ENCODE results near the gene CDKN2A. TPM values are rescaled to one million over a fixed set of nuclear protein-coding genes. Genes with fewer than 3 reads are reported as not detected.
A peak's percentile ranks its signal among the peaks of the same experiment; 100 is the strongest.
"Not testable (repeated sequence)": the region's sequence is repeated elsewhere in the genome, so short reads cannot be mapped to it uniquely, and the experiment has no call there.

Gene CDKN2A
- total RNA-seq, 5 donors from 2014 or later (not counting 1 experiment from before 2014, with no cell fraction given) = 3.6 to 9.3 (median 4.6) TPM

DNA sequence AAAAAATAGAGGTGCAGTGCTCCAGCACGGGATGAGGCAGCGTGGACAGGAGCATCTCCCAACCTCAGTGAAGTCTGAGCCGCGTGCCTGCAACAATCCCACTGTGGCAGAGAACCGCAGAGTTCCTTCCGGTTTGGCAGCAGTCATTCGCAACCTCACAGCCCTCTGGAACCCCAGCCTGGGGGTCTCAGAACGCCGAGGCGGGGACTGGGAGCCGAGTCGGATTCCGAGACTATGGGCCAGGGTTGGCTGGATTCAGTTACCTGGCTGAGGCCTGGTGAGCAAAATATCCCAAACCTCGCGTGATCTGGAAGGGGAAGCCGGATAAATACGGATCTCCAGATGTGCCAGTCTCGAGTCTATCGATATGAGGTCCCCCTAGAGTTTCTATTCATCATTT lies 27.0 kb downstream of the CDKN2A start:
- H3K4me1 Mint-ChIP-seq = peaks cover 17 to 42% (median 33%) of the 10 kb centered on the region in 3 donors
- ATAC-seq (replicated peaks in 1 of 4) = no peak
- H3K27me3 Mint-ChIP-seq = peaks cover 92 to 93% of the 10 kb centered on the region in 2 donors
- peaks cover 11% of the 10 kb centered on the region for H3K36me3 Mint-ChIP-seq
- WGBS (ENCODE audit: insufficient coverage) = 15% methylated on average over 14 of the region's 19 CpGs
- H3K9me3 Mint-ChIP-seq = peaks cover 5 to 21% (median 15%) of the 10 kb centered on the region in 3 donors
- no peak overlapping the region for H3K4me3 Mint-ChIP-seq
- DNase-seq = no peak
- Histone ChIP-seq H3K36me3 (ENCODE audit: control insufficient read depth in 2 of 2, extremely low read depth in 1 of 2, insufficient read depth in 1 of 2, low read length in 1 of 2) (no peaks in the 10 kb centered on the region), H3K4me1 (ENCODE audit: control insufficient read depth in 1 of 2, extremely low read depth in 1 of 2, insufficient read depth in 2 of 2, low read length in 2 of 2) (peaks cover 0 to 38% of the 10 kb centered on the region in 2 experiments), H3K27ac (ENCODE audit: low read length) (no peak overlapping the region), H3K27me3 (replicated peaks in 1 of 2; ENCODE audit: control insufficient read depth in 2 of 2, extremely low read depth in 1 of 2, insufficient read depth in 2 of 2, low read length in 1 of 2) (peaks cover 42 to 68% of the 10 kb centered on the region in 2 experiments), H3K4me3 (ENCODE audit: control insufficient read depth in 1 of 2, extremely low read depth in 1 of 2, low read length in 1 of 2) (peak overlapping the region in 1 of 2 donors; percentile 12), H3K9me3 (peaks cover 2% of the 10 kb centered on the region)
- ChIA-PET CTCF (interaction anchor here in 1 of 2 donors (1.0 kb wide), 1 partner anchor 41 kb away, joined by 3 read pairs; no protein-coding TSS in a partner anchor), POLR2A (interaction anchor here in 1 of 2 donors (1.0 kb wide), 1 partner anchor 18 kb away, joined by 3 read pairs; no protein-coding TSS in a partner anchor)
- H3K27ac Mint-ChIP-seq = no peak overlapping the region

DNA sequence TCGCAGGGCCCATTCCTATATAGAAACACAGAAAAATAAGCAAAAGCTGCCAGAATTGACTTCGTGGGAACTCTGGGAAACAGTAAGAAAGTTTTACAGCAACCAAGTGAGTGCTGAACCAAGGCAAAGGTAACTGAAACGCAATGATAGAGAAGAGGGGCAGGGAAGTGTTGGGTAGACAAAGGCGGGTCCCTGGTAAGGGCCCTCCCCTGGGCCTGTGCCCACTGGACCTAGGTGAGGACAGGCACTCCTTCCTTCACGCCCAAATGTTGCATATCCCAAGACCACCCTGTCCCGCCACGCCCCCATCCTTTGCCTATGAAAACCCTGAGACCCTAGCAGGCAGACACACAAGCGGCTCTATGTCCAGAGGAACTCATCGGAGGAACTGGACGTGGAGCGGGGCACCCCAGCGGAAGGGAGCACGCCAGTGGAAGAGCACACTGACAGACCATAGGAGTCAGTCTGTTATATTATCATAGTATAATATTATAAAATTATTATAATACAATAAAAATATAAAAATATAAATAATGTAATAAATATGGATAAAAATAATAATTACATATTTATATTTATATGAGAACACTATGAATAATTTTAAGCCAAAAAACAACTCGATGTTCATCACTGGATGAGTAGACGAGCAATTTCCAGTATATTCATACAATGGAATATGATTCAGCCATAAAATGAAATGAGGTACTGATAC lies 27.9 kb downstream of the CDKN2A start:
- peaks cover 42 to 67% of the 10 kb centered on the region in 2 experiments for H3K27me3 ChIP-seq (replicated peaks in 1 of 2; ENCODE audit: control insufficient read depth in 2 of 2, extremely low read depth in 1 of 2, insufficient read depth in 2 of 2, low read length in 1 of 2)
- ChIA-PET POLR2A (no interaction called here), CTCF (no interaction called here)
- peak overlapping the region in 1 of 3 donors; percentile 68 for H3K4me3 Mint-ChIP-seq
- peaks cover 0 to 38% of the 10 kb centered on the region in 2 experiments for H3K4me1 ChIP-seq (ENCODE audit: control insufficient read depth in 1 of 2, extremely low read depth in 1 of 2, insufficient read depth in 2 of 2, low read length in 2 of 2)
- peaks cover 2% of the 10 kb centered on the region for H3K9me3 ChIP-seq
- H3K36me3 Mint-ChIP-seq = peaks cover 11% of the 10 kb centered on the region
- peaks cover 92 to 93% of the 10 kb centered on the region in 2 donors for H3K27me3 Mint-ChIP-seq
- no peak overlapping the region for H3K27ac ChIP-seq (ENCODE audit: low read length)
- H3K4me1 Mint-ChIP-seq = peaks cover 16 to 42% (median 33%) of the 10 kb centered on the region in 3 donors
- H3K9me3 Mint-ChIP-seq = peaks cover 5 to 21% (median 15%) of the 10 kb centered on the region in 3 donors
- WGBS (ENCODE audit: insufficient coverage) = 0% methylated on average over 1 of the region's 15 CpGs
- DNase-seq = no peak
- no peak for ATAC-seq (replicated peaks in 1 of 4)
- H3K27ac Mint-ChIP-seq = peak overlapping the region in 1 of 2 donors; percentile 25
- H3K36me3 ChIP-seq (ENCODE audit: control insufficient read depth in 2 of 2, extremely low read depth in 1 of 2, insufficient read depth in 1 of 2, low read length in 1 of 2) = no peaks in the 10 kb centered on the region
- no peak overlapping the region for H3K4me3 ChIP-seq (ENCODE audit: control insufficient read depth in 1 of 2, extremely low read depth in 1 of 2, low read length in 1 of 2)

DNA sequence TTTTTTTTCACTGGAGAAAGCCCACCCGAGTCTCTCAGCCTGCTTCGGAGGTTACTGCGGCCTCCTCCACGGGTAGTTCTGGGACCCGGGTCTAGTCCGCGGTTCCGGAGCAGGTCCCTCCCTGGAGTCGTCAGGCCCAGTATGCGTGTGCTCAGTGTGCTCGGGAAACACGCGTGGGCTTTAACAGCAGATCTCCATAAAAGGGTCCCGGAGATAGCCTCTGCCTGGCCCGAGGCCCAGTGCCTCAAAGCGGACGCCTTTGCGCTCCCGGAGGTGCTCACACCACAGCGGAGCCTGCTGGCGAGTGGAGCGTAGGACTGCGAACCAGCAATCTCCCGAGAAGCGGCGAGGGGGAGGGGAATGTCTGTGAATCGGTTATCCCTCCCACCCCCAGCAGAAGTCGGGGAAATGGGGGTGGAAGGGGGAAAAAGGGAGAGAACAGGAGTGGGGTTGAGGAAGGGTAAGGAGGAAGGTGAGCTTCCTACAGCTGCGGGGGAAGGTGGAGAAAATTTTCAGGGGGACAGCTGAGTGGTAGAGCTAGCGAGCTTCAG lies 28.7 kb downstream of the CDKN2A start:
- Histone ChIP-seq H3K27me3 (replicated peaks in 1 of 2; ENCODE audit: control insufficient read depth in 2 of 2, extremely low read depth in 1 of 2, insufficient read depth in 2 of 2, low read length in 1 of 2) (peaks cover 41 to 59% of the 10 kb centered on the region in 2 experiments), H3K4me3 (ENCODE audit: control insufficient read depth in 1 of 2, extremely low read depth in 1 of 2, low read length in 1 of 2) (peak overlapping the region; percentile 30 to 65), H3K9me3 (peaks cover 2% of the 10 kb centered on the region), H3K4me1 (ENCODE audit: control insufficient read depth in 1 of 2, extremely low read depth in 1 of 2, insufficient read depth in 2 of 2, low read length in 2 of 2) (peaks cover 0 to 36% of the 10 kb centered on the region in 2 experiments), H3K36me3 (ENCODE audit: control insufficient read depth in 2 of 2, extremely low read depth in 1 of 2, insufficient read depth in 1 of 2, low read length in 1 of 2) (no peaks in the 10 kb centered on the region), H3K27ac (ENCODE audit: low read length) (no peak overlapping the region)
- Mint-ChIP-seq H3K4me1 (peaks cover 14 to 42% (median 33%) of the 10 kb centered on the region in 3 donors), H3K27ac (peak overlapping the region; percentile 34 to 64), H3K36me3 (peaks cover 11% of the 10 kb centered on the region), H3K9me3 (peaks cover 5 to 21% (median 15%) of the 10 kb centered on the region in 3 donors), H3K4me3 (peak overlapping the region; percentile 50 to 68 (median 66)), H3K27me3 (peaks cover 92 to 93% of the 10 kb centered on the region in 2 donors)
- ATAC-seq (replicated peaks in 1 of 4) (peak; percentile 34 to 67 (median 56)), DNase-seq (peak in 9 of 35 experiments; percentile 11 to 59 (median 20))
- WGBS (ENCODE audit: insufficient coverage) = under 1% methylated on average over 16 of the region's 30 CpGs
- ChIA-PET CTCF (no interaction called here), POLR2A (no interaction called here)

DNA sequence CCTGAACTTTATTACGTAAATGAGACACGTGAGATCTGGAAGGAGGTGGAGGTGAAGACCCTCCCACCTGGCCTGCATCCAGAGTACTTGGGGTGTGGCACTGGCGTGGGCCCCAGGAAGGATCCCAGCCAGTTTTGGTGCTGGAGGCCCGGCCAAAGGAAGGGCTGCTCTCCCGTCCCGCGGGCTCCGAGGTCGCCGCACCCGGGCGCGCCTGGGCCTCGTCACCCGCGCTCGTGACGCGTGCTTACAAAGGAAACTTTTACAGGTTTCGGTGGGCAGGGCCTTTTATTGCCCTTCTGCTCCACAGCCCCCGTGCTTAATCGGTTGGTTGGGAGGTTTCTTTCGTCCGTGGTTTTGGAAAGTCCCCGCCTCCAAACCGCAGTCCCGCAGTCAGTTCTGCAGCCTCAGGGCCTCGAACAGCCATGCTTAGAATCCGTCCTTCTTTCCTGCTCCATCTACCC lies 29.2 kb downstream of the CDKN2A start:
- Histone ChIP-seq H3K4me1 (ENCODE audit: control insufficient read depth in 1 of 2, extremely low read depth in 1 of 2, insufficient read depth in 2 of 2, low read length in 2 of 2) (peaks cover 0 to 32% of the 10 kb centered on the region in 2 experiments), H3K36me3 (ENCODE audit: control insufficient read depth in 2 of 2, extremely low read depth in 1 of 2, insufficient read depth in 1 of 2, low read length in 1 of 2) (no peaks in the 10 kb centered on the region), H3K9me3 (peaks cover 2% of the 10 kb centered on the region), H3K27ac (ENCODE audit: low read length) (no peak overlapping the region), H3K4me3 (ENCODE audit: control insufficient read depth in 1 of 2, extremely low read depth in 1 of 2, low read length in 1 of 2) (peak overlapping the region; percentile 30 to 65), H3K27me3 (replicated peaks in 1 of 2; ENCODE audit: control insufficient read depth in 2 of 2, extremely low read depth in 1 of 2, insufficient read depth in 2 of 2, low read length in 1 of 2) (peaks cover 38 to 56% of the 10 kb centered on the region in 2 experiments)
- peaks cover 9% of the 10 kb centered on the region for H3K36me3 Mint-ChIP-seq
- WGBS (ENCODE audit: insufficient coverage) = 0% methylated on average over 22 of the region's 29 CpGs
- peaks cover 92 to 93% of the 10 kb centered on the region in 2 donors for H3K27me3 Mint-ChIP-seq
- ATAC-seq (replicated peaks in 1 of 4) (peak; percentile 43 to 84 (median 56)), DNase-seq (peak in 32 of 35 experiments; percentile 13 to 80 (median 39))
- CTCF ChIA-PET = no interaction called here
- H3K4me3 Mint-ChIP-seq = peak overlapping the region; percentile 50 to 68 (median 66)
- H3K9me3 Mint-ChIP-seq = peaks cover 5 to 21% (median 10%) of the 10 kb centered on the region in 3 donors
- peak overlapping the region in 1 of 2 donors; percentile 64 for H3K27ac Mint-ChIP-seq
- peaks cover 14 to 40% (median 32%) of the 10 kb centered on the region in 3 donors for H3K4me1 Mint-ChIP-seq
- POLR2A ChIA-PET = interaction anchor here in 1 of 2 donors (0.7 kb wide), 1 partner anchor 158 kb away, joined by 10 read pairs; no protein-coding TSS in a partner anchor

DNA sequence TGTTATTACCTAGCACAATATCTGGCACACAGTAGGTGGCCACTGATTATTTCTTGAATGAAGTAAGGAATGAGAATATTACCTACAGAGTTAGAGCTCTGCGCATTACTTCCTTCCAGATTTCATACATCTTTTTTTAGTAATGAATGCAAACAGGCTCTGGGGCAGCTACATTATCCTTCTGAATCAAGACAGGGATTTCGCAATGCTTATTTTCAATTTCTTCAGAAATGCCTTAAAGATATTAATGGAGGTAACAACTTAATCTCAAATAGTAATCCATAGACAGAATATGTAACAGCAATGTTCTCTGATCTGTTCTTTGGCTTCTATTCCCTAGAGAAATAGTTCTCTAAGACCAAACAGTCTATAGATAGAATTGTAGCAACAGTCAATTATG lies 32.6 kb downstream of the CDKN2A start:
- ATAC-seq (replicated peaks in 1 of 4) (no peak), DNase-seq (no peak)
- Mint-ChIP-seq H3K27ac (no peak overlapping the region), H3K36me3 (peaks cover under 1% of the 10 kb centered on the region), H3K27me3 (peaks cover 63 to 66% of the 10 kb centered on the region in 2 donors), H3K9me3 (peaks cover 0 to 4% (median 0%) of the 10 kb centered on the region in 3 donors), H3K4me1 (peaks cover 12 to 19% (median 17%) of the 10 kb centered on the region in 3 donors), H3K4me3 (no peak overlapping the region)
- H3K27ac ChIP-seq (ENCODE audit: low read length) = no peak overlapping the region
- no peaks in the 10 kb centered on the region for H3K9me3 ChIP-seq
- no CpG with 5 or more reads among the region's 2 CpGs for WGBS (ENCODE audit: insufficient coverage)
- ChIA-PET CTCF (interaction anchor here in 1 of 2 donors (0.9 kb wide), 1 partner anchor 47 kb away, joined by 3 read pairs; no protein-coding TSS in a partner anchor), POLR2A (no interaction called here)
- no peaks in the 10 kb centered on the region for H3K36me3 ChIP-seq (ENCODE audit: control insufficient read depth in 2 of 2, extremely low read depth in 1 of 2, insufficient read depth in 1 of 2, low read length in 1 of 2)
- H3K4me1 ChIP-seq (ENCODE audit: control insufficient read depth in 1 of 2, extremely low read depth in 1 of 2, insufficient read depth in 2 of 2, low read length in 2 of 2) = peaks cover 0 to 16% of the 10 kb centered on the region in 2 experiments
- peaks cover 16 to 28% of the 10 kb centered on the region in 2 experiments for H3K27me3 ChIP-seq (replicated peaks in 1 of 2; ENCODE audit: control insufficient read depth in 2 of 2, extremely low read depth in 1 of 2, insufficient read depth in 2 of 2, low read length in 1 of 2)
- no peak overlapping the region for H3K4me3 ChIP-seq (ENCODE audit: control insufficient read depth in 1 of 2, extremely low read depth in 1 of 2, low read length in 1 of 2)

DNA sequence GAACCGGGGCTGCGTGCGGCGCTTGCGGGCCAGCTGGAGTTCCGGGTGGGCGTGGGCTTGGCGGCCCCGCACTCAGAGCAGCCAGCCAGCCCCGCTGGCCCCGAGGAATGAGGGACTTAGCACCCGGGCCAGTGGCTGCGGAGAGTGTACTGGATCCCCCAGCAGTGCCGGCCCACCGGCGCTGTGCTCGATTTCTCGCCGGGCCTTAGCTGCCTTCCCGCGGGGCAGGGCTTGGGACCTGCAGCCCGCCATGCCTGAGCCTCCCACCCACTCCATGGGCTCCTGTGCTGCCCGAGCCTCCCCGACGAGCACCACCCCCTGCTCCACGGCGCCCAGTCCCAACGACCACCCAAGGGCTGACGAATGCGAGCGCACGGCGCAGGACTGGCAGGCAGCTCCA lies 34.9 kb downstream of the CDKN2A start:
- H3K27me3 Mint-ChIP-seq = peaks cover 41 to 43% of the 10 kb centered on the region in 2 donors
- H3K9me3 Mint-ChIP-seq; CTCF ChIA-PET; H3K36me3 Mint-ChIP-seq; H3K27ac Mint-ChIP-seq; H3K4me3 Mint-ChIP-seq; ATAC-seq (replicated peaks in 1 of 4); H3K27ac ChIP-seq (ENCODE audit: low read length); POLR2A ChIA-PET; H3K4me1 ChIP-seq (ENCODE audit: control insufficient read depth in 1 of 2, extremely low read depth in 1 of 2, insufficient read depth in 2 of 2, low read length in 2 of 2); H3K4me3 ChIP-seq (ENCODE audit: control insufficient read depth in 1 of 2, extremely low read depth in 1 of 2, low read length in 1 of 2); H3K27me3 ChIP-seq (replicated peaks in 1 of 2; ENCODE audit: control insufficient read depth in 2 of 2, extremely low read depth in 1 of 2, insufficient read depth in 2 of 2, low read length in 1 of 2); H3K36me3 ChIP-seq (ENCODE audit: control insufficient read depth in 2 of 2, extremely low read depth in 1 of 2, insufficient read depth in 1 of 2, low read length in 1 of 2); H3K9me3 ChIP-seq; H3K4me1 Mint-ChIP-seq; DNase-seq: not testable (repeated sequence)
- WGBS (ENCODE audit: insufficient coverage) = 92% methylated on average over 12 of the region's 33 CpGs

Measured in T-cell (primary cell).